Measurements from ENCODE around the gene GNA15. TPM values are rescaled to one million over a fixed set of nuclear protein-coding genes. Genes with fewer than 3 reads are reported as not detected.
"Not testable (repeated sequence)": the region's sequence is repeated elsewhere in the genome, so short reads cannot be mapped to it uniquely, and the experiment has no call there.

The GNA15 gene
- total RNA-seq, 1 donor from 2014 or later, result 0.82 TPM

DNA sequence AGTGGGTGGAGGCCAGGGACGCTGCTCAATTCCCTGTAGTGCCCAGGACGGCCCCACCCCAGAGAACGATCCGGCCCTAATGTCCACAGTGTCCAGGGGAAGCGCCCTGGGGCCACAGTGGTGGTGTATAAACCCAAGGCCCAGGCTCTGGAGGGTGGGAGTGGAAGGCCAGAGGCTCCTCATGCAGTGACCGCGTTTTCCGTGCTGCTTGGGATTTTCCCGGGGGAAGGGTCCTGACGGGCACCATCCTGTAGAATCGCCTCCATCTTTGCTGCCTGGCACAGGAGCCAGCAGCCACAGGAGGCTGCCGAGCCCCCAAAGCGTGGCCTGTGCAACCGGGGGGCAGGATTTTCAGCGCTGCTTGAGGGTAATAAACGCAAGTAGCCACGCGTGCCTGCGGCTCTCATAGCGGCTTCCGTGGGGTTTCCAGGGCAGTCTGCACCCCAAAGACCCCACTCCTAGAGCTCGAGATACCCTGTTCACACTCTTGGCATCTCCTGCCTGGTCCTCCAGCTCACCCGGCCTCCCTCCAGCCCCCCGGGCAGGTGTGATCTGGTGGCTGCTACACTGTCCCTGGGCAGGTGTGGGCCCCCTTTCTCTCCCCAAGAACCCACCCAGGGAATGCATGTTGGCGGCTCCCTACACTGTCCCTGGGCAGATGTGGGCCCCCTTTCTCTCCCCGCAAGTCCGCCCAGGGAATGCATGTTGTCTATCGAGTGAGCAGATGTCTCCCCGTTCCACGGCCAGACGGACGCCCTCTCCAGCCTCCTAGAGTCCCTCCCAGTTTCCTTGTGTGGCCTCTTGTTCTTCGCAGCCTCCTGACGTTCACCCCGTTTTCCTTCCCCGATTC is 52.1 kb downstream of the GNA15 start:
- FAIRE-seq, result no peak

DNA sequence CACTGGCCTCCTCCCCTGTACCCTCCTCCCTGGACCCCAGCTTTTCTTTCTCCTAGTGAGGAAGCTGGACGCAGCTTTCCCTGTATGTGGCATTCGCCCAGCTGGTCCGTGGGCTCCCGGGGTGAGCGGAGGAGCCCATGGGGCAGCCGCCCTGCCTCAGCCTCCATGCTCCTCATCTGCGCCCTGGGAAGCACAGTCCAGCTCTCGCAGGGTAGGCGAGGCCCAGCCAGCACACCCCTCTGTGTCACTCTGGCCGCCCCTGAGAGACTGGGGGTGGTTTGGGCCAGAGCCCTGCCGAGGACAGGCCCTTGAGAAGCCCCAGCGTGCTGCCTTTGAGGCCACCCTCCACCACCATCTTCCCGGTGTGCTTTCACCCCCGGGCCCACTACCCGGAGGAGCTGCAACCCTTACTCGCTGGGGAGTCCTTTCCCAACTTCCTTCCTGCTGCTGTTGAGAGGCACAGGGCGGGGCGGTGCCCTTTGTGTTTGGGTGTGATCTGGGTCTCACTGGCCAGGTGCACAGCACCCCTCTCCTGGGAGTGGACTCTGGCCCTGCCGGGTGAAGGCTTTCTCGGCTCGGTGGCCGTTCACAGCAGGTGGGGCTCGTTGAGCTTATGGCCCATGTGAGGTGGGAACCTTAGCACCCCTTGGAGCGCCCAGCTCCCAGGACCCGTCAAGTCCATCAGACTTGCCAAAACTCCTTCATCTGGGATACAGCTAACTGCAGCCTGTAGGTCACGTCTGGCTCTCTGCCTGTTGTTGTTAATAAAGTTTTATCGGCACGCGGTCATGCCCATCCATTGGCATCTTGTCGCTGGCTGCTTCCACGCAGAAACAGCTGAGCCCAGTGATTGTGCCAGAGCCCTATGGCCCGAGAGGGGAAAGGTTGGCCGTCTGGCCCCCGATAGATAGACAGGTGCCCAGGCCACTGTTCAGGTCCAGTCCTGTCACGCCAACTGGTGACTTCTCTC is 53.1 kb downstream of the GNA15 start:
- no peak for FAIRE-seq
- no peak for DNase-seq (ENCODE audit: low spot score in 2 of 2)

More for the DNA sequence above, 52.1 kb downstream of the GNA15 start:
- DNase-seq (ENCODE audit: low spot score in 2 of 2), result no peak

DNA sequence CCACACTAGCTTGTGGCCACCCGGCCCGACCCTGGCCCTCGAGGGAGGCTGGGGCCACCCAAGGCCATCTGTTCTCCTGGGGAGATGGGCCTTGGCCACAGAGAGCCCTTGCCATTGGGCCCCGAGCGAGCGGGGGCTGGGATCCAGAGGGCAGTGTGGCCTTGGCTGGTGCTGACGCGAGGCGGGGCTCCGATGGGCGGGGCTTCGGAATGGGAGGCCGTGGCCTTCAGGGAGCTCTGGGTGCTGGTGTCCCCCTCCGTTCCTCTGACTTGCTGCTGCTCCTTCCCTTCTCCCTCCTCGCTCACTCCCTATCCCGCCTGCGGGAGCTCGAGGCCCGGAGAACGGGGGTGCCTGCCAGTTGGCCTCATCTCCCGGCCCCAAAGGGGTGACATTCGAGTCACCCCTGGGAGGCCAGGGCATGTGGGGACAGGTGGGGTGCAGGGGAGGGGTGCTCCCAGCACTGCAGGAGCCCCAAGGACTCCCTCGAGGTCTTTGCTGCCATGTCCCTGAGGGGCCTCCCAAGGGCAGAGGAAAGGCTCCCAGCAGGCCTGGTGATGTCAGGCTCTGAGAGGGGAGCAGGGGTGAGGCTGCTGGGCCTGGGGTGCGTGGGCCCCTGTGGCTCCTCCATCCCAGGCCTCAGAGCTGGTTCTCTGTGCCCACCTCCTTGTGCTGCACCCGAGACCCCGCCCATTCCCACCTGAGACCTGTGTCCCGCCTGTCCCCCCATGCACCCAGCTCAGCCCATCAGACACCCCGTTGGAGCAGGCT is 54.1 kb downstream of the GNA15 start:
- DNase-seq (ENCODE audit: low spot score in 2 of 2), result no peak
- FAIRE-seq, result no peak

DNA sequence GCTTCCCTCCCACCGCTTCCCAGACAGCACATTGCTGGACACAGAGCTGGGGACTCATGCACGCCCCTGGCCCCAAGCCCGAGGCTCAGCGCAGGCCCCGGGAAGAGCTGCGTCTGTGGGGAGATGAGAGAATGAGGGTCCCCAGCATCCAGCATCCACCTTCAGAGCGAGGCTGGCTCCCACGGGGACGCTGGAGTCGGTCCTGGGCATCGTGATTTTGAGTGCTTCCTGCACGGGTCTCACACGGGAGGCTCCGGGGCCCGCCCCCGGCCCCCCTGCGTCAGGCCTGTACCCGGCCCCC is 54.6 kb downstream of the GNA15 start:
- FAIRE-seq (no peak), DNase-seq (ENCODE audit: low spot score in 2 of 2) (no peak)

DNA sequence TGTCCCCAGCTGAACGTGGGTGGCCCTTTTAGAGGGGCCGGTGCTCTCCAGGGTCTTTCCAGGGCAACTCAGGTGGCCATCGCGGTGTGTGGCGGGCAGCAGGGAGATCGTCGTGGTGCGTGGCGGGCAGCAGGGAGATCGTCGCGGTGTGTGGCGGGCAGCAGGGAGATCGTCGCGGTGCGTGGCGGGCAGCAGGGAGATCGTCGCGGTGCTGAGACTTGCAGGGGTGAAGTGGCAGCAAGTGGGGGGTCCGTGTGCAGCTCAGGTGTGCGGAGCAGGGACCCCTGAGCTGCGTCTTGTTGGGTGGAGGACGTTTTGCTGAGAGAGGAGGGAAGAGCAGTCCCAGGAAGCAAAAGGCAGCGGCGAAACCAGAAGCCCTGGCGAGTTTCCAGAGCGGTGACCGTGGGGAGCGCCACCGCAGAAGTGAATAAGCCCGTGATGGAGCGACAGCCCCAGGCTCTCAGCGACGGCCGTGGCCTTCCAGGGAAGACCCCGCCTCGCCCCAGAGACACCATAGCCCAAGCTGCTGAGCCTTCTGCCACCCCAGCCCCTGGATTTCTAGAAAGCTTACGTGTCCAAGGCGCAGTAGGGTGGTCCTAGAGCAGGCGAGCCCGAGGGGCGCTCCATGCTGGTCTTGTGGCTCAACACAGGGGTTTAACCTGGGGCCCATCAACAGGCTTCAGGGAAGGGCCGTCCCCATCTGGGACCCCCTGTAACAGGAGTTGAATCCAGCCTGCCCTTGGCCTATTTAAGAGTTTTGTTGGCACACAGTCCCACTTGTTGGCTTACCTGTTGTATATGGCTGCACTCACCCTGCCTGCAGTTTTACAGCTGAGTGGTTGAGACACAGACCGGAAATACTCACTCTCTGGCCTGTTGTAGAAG is 55.3 kb downstream of the GNA15 start:
- FAIRE-seq, result no peak

DNA sequence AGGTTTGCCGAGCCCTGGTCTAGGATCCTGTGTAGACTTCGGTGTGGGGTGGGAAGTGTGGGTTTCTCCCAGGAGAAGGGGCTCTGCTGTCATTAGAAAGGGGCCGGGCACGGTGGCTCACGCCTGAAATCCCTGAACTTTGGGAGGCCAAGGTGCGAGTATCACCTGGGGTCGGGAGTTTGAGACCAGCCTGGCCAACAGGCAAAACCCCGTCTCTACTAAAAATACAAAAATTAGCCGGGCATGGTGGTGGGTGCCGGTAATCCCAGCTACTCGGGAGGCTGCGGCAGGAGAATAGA is 55.9 kb downstream of the GNA15 start:
- DNase-seq (ENCODE audit: low spot score in 2 of 2); FAIRE-seq: not testable (repeated sequence)

More for the DNA sequence above, 55.3 kb downstream of the GNA15 start:
- no peak for DNase-seq (ENCODE audit: low spot score in 2 of 2)

DNA sequence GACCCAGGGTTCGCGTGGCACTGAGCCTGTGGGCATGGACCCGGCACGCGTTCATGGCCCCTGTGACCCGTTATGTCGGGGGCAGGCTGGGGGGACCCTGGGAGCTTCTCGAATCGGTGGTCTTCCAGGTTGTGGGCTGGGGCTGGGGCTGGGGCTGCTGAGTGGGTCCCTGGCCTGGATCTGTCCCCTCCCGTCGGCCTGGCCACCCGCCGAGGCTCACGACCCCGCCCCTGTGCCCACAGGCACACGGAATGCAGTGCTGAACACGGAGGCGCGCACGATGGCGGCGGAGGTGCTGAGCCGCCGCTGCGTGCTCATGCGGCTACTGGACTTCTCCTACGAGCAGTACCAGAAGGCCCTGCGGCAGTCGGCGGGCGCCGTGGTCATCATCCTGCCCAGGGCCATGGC is 56.4 kb downstream of the GNA15 start:
- FAIRE-seq (no peak), DNase-seq (ENCODE audit: low spot score in 2 of 2) (no peak)

DNA sequence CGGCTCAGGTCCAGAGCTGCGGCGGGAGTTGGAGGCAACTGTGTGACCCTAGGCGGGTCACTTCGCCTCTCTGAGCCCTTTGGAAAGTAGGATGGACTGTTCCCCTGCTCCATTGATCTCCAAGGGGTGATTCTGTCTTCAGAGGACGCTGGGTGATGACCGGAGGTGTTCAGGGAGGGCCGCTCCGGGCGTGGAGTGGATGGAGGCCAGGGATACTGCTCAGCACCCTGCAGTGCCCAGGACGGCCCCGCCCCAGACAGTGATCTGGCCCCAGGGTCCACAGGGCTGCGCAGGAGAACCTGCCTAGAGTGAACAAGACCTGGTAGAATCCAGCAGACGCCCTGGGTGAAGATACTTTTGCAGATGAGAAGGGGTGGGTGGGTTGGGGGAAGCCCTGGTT is 56.9 kb downstream of the GNA15 start:
- FAIRE-seq (no peak), DNase-seq (ENCODE audit: low spot score in 2 of 2) (no peak)

DNA sequence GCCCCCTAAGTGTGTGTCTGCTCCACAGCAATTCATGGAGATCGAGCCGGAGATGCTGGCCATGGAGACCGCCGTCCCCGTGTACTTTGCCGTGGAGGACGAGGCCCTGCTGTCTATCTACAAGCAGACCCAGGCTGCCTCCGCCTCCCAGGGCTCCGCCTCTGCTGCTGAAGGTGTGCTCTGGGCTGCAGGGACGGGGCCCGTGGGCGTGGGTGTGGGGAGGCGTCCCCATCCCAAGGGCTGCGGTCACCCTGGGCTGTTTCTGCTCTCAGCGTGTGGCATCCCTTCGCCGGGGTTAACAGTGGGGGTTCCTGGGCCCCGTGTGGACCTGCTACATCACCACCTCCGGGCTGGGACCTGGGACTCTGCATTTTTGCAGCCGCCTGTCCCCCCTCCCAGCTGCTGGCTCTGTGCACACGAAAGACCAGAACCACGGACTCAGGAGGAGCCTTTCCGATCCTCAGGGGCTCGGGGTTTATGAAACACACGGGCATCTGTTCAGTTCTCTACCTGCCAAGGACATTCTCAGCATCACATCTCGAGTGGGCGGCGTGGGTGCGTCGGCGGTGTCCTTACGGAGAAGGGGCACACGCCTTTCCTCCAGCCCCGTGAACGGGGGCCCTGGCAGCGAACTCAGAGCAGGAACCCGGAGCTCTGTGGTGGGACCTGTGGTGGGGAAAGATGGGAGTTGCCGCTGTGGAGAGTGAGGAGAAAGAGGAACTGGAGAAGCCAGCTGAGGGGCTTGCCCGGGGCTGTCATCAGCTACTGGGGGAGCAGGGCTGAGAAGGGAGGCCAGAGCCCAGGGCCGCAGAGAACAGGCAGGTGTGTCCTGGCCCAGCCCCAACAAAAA is 57.6 kb downstream of the GNA15 start:
- FAIRE-seq (no peak), DNase-seq (ENCODE audit: low spot score in 2 of 2) (no peak)

DNA sequence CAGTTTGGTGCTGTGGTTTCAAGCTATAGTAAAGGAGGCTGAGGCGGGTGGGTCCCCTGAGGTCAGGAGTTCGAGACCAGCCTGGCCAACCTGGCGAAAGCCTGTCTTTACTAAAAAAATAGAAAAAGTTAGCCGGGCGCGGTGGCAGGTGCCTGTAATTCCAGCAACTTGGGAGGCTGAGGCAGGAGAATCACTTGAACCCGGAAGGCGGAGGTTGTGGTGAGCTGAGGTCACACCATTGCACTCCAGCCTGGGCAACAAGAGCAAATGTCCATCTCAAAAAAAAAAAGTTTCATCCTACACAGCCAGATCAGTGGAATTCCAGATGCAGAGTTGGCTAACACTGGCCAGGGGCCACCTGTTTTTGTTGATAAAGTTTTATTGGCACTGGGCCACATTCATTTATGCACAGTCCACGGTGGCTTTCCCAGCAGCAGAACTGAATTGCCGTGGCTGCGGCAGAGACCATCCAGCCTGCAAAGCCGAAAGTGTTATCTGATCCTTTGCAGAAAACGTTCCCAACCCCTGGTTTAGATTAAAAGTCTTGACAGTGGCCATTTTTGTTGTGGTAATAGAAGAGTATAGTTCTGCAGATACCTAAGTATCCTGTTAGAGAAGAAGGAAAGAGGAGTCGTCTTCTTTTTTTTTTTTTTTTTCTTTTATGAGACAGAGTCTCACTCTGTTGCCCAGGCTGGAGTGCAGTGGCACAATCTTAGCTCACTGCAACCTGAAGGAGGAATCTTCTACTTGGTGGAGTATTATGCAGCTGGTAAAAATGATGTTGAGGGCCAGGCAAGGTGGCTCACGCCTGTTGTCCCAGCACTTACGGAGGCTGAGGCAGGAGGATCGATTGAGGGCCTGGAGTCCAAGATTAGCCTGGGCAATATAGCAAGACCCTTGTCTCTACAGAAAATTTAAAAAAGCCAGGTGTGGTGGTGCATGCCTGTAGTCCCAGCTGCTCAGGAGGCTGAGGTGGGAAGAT is 58.6 kb downstream of the GNA15 start:
- FAIRE-seq, result no peak

DNA sequence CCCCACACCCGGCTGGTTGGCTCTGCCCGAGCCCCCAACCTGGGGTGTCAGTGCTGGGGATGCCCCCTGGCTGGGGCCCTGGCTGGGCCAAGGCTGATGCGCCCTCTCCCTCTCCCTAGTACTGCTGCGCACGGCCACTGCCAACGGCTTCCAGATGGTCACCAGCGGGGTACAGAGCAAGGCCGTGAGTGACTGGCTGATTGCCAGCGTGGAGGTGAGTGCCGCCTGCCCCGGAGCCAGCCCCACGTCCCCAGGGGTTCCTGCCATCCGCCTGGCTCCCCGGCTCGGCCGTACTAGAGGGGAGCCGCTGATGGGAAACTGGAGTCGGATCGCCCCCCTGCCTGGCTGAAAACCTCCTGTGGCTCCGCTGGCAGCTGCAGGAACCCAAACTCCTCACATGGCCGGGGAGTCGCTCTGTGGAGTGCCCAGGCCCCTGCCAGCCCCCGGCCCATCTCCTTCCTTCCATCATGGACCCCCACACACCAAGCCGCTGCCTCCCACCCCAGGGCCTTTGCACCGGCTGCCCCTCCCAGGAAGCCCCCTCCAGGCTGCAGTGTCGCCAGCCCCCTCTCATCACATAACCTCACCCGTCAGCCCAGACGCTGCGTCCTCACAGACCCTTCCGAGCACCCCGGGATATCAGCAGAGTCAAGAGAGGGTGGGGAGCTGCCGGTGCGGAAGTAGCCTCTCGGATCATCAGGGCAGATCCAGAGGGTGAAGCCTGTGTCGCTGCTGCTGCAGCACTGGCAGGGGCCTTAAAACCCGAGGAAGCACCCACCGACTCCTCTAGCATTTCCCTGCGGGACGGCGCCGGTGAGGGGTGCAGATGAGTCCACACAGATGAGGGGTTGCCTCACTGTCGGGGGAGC is 60.5 kb downstream of the GNA15 start:
- FAIRE-seq, result no peak
- DNase-seq (ENCODE audit: low spot score in 2 of 2), result no peak

More for the DNA sequence above, 58.6 kb downstream of the GNA15 start:
- DNase-seq (ENCODE audit: low spot score in 2 of 2), result no peak

DNA sequence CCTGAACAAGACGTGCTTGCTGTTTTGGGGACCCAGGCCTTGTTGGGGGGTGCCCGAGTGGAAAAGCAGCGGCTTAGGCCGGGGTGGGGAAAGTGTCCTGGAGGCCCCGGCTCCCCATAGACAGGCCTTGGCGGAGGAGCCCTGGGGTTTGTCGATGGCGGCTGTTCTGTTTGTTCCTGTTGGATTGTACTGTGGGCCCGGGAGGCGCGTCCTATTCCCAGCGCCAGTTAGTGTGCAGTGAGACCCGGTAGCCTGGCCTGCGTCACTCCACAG is 61.0 kb downstream of the GNA15 start:
- FAIRE-seq, result no peak
- no peak for DNase-seq (ENCODE audit: low spot score in 2 of 2)

DNA sequence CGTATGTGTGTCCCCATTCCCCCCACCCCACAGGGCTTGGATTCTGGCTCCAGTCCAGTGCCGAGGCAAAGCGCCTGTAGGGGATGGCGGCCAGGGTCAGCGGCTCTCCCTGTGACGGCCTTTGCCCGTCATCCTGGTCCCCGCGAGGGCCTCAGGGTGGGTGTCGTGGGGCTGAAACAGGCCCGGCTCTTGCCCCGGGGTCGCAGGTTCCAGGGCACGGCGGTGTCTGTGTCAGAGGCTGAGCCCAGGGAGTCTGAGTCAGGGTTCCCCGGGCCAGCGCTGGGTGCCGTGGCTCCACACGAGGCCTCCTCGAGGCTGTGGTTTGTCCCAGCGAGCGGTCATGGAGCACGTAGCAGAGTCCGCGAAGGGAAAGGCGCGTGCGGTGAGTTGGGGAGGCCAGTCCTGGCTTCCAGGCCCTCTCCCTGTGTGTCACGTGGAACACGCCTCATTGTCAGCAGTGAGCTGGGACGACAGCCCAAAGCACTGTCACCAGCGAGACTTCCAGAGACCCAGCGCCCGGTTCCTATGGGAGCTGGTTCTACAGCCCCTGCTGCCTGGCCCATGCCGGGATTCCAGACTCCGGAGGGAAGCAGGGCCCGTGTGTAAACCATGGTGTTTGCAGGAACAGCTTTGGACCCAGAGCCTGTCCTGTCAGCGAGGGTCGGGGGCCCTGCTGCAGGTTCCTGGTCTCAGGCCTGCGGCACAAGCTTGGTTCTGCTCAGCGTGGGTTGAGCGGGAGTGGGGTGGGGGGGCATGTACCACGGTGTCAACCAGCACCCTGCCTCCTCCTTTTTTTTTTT is 63.3 kb downstream of the GNA15 start:
- FAIRE-seq (no peak), DNase-seq (ENCODE audit: low spot score in 2 of 2) (no peak)

DNA sequence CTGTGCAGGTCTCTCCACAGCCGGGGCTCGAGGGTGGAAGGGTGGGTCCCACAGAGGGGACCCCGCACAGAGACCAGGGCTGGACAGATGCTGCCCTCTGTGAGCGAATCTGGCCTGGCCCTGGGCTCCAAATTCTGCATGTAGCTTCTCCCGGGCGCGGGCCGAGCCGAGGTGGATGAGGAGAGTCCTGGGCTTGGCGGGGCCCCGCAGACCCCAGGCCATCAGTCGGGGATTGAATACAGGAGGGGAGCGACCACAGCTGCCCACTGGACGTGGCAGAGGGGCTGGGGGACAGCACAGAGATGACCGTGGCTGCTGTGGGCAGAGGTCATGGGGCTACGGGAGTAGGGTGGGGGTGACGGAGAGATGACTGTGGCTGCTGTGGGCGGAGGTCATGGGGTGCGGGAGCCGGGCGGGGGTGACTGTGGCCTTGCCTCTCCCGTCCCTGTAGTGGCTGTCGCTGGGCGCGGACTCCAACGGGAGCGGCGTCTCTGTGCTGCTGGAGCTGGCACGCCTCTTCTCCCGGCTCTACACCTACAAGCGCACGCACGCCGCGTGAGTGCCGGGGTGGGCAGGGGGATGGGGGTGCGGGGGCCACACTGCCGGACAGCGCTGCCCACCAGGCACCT is 65.4 kb downstream of the GNA15 start:
- DNase-seq (ENCODE audit: low spot score in 2 of 2), result no peak
- no peak for FAIRE-seq

DNA sequence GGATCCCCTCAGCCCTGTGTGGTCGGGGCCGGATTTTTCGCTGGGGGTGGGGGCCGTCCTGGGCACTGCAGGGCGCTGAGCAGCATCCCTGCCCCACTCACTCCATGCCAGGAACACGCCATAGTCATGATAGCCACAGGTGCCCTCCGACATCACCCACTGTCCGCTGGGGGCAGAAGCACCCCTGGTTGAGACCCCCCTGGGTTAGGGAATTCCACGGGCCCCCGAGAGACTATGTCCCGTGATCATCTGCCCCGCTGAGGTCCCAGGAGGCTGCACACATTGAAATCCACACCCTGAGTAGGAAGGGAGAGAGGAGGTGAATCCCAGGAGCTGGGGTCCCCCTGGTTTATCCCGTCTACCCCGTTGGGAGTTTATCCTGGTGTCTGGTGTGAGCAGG is 66.1 kb downstream of the GNA15 start:
- DNase-seq (ENCODE audit: low spot score in 2 of 2) (no peak), FAIRE-seq (no peak)

DNA sequence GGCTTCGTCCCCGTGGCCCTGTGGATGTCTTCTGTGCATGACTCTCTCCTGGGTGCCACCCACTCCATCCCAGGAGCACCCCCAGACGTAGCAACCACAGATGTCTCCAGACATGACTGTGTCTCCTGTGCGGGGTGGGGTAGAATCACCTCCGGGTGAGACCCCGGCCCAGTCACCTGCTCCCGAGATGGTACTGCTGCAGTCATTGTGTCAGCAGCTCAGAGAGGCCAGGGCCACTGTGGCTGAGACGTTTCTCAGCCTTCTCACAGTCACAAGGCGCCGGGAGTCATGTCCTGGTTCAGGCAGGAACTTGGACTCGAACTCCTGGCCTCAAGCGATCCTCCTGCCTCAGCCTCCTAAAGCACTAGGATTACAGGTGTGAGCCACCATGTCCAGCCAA is 66.5 kb downstream of the GNA15 start:
- DNase-seq (ENCODE audit: low spot score in 2 of 2), result no peak
- FAIRE-seq, result no peak

All from frontal cortex (tissue), 4 donors.